HG03175 (cell line): Measurements from ENCODE around the gene COG5.
A peak's percentile ranks its signal among the peaks of the same experiment; 100 is the strongest.

ENCODE experiments used
- ATAC-seq: cut with Tn5 transposase; IDR thresholded peaks from one replicate; pipeline ENCODE4 v1.9.1; 2021; ENCODE audit warnings: mild to moderate bottlenecking, moderate library complexity; ENCODE audit not compliant: unreplicated experiment

Gene COG5

GRCh38 chr7:107563775-107564552 lies at the start of gene COG5, which contains the start of gene DUS4L:
Gene COG5 (minus strand): TSS chr7:107563920. CDS start chr7:107563896, 24 bp downstream.
Gene DUS4L (plus strand): TSS chr7:107563971. CDS start chr7:107567071, 3,100 bp downstream.
- ATAC-seq = peak; percentile 95

GRCh38 chr7:107613439-107613838 lies 49.7 kb upstream of the COG5 start:
- ATAC-seq = no peak

GRCh38 chr7:107610323-107610722 lies 46.6 kb upstream of the COG5 start:
- no peak for ATAC-seq

GRCh38 chr7:107609811-107610261 lies 46.1 kb upstream of the COG5 start:
- no peak for ATAC-seq

- ATAC-seq = no peak
Measured at GRCh38 chr7:107606303-107606702, 42.6 kb upstream of the COG5 start.

GRCh38 chr7:107605218-107605815 lies 41.6 kb upstream of the COG5 start:
- no peak for ATAC-seq

GRCh38 chr7:107600816-107601215 lies 37.1 kb upstream of the COG5 start:
- no peak for ATAC-seq

- no peak for ATAC-seq
Measured at GRCh38 chr7:107599262-107599661, 35.5 kb upstream of the COG5 start.

GRCh38 chr7:107597953-107598352 lies 34.2 kb upstream of the COG5 start:
- ATAC-seq = no peak

- ATAC-seq = no peak
Measured at GRCh38 chr7:107597582-107597916, 33.8 kb upstream of the COG5 start.

- no peak for ATAC-seq
Measured at GRCh38 chr7:107596881-107597581, 33.3 kb upstream of the COG5 start.

- no peak for ATAC-seq
Measured at GRCh38 chr7:107594961-107595737, 31.4 kb upstream of the COG5 start.

- no peak for ATAC-seq
Measured at GRCh38 chr7:107593025-107593410, 29.3 kb upstream of the COG5 start.

- no peak for ATAC-seq
Measured at GRCh38 chr7:107592361-107593024, 28.8 kb upstream of the COG5 start.

- ATAC-seq = no peak
Measured at GRCh38 chr7:107591421-107591820, 27.7 kb upstream of the COG5 start.

- ATAC-seq = no peak
Measured at GRCh38 chr7:107588529-107589130, 24.9 kb upstream of the COG5 start.

- ATAC-seq = no peak
Measured at GRCh38 chr7:107584716-107585115, 21.0 kb upstream of the COG5 start.

- no peak for ATAC-seq
Measured at GRCh38 chr7:107582875-107583274, 19.2 kb upstream of the COG5 start.

GRCh38 chr7:107581387-107582013 lies 17.8 kb upstream of the COG5 start:
- ATAC-seq = no peak
